ENCODE data around the gene WDR70. TPM values are rescaled to one million over a fixed set of nuclear protein-coding genes. Genes with fewer than 3 reads are reported as not detected.

Gene WDR70
- total RNA-seq, 1 experiment from 2014 or later, result 40.2 TPM

GRCh38 chr5:37554405-37554739 lies 175.3 kb downstream of the WDR70 start:
- Histone ChIP-seq H3K36me3 (ENCODE audit: control insufficient read depth, insufficient read depth, low read length) (no peaks in the 10 kb centered on the region), H3K9me3 (no peaks in the 10 kb centered on the region), H3K27me3 (replicated peaks; ENCODE audit: control insufficient read depth, insufficient read depth, low read length) (no peaks in the 10 kb centered on the region), H3K4me3 (ENCODE audit: low read depth, low read length) (no peak overlapping the region), H3K4me1 (peaks cover 9% of the 10 kb centered on the region; the same call in 1 of the 2 replicates)
- POLR2A ChIA-PET, result interaction anchor here (0.6 kb wide), 1 partner anchor 35 kb away, joined by 5 read pairs; no protein-coding TSS in a partner anchor
- Mint-ChIP-seq H3K27me3 (ENCODE audit: insufficient read depth, unreplicated experiment) (no peaks in the 10 kb centered on the region), H3K36me3 (ENCODE audit: insufficient read depth, unreplicated experiment) (no peaks in the 10 kb centered on the region), H3K4me1 (ENCODE audit: low read depth, unreplicated experiment) (peaks cover 10% of the 10 kb centered on the region), H3K27ac (ENCODE audit: unreplicated experiment) (no peak overlapping the region), H3K4me3 (ENCODE audit: unreplicated experiment) (no peak overlapping the region), H3K9me3 (ENCODE audit: unreplicated experiment) (peaks cover 7% of the 10 kb centered on the region)
- BruUV-seq (replicated peaks), result no TSS peak
- CTCF ChIA-PET, result interaction anchor here (1.2 kb wide), 1 partner anchor 22 kb away, joined by 3 read pairs; no protein-coding TSS in a partner anchor
- intact Hi-C loops (cut with micrococcal nuclease; ENCODE audit: unreplicated experiment), result loop anchor here (2.0 kb wide), 1 partner anchor 142 kb away; no protein-coding TSS in a partner anchor
- TF ChIP-seq CTCF (IDR thresholded peaks at IDR 0.05; ENCODE audit: insufficient read depth in 1 of 2, low read depth in 1 of 2, low read length in 1 of 2, severe bottlenecking in 1 of 2, unreplicated experiment in 1 of 2), result no peak
- DNase-seq, result no peak

- Mint-ChIP-seq H3K27ac (ENCODE audit: unreplicated experiment) (no peak overlapping the region), H3K36me3 (ENCODE audit: insufficient read depth, unreplicated experiment) (no peaks in the 10 kb centered on the region), H3K9me3 (ENCODE audit: unreplicated experiment) (peaks cover 10% of the 10 kb centered on the region), H3K4me3 (ENCODE audit: unreplicated experiment) (no peak overlapping the region), H3K27me3 (ENCODE audit: insufficient read depth, unreplicated experiment) (no peaks in the 10 kb centered on the region), H3K4me1 (ENCODE audit: low read depth, unreplicated experiment) (peaks cover 10% of the 10 kb centered on the region)
- Histone ChIP-seq H3K4me1 (peaks cover 9% of the 10 kb centered on the region; the same call in 1 of the 2 replicates), H3K9me3 (no peaks in the 10 kb centered on the region), H3K36me3 (ENCODE audit: control insufficient read depth, insufficient read depth, low read length) (no peaks in the 10 kb centered on the region), H3K27me3 (replicated peaks; ENCODE audit: control insufficient read depth, insufficient read depth, low read length) (no peaks in the 10 kb centered on the region), H3K4me3 (ENCODE audit: low read depth, low read length) (no peak overlapping the region)
- CTCF ChIA-PET, result interaction anchor here (0.6 to 1.2 kb wide), 2 partner anchors 21 to 142 kb away, joined by 3 read pairs; no protein-coding TSS in a partner anchor
- BruUV-seq (replicated peaks), result no TSS peak
- intact Hi-C loops (cut with micrococcal nuclease; ENCODE audit: unreplicated experiment), result loop anchor here (2.0 kb wide), 1 partner anchor 142 kb away; no protein-coding TSS in a partner anchor
- peak; percentile 34 to 51 for TF ChIP-seq CTCF (IDR thresholded peaks at IDR 0.05; ENCODE audit: insufficient read depth in 1 of 2, low read depth in 1 of 2, low read length in 1 of 2, severe bottlenecking in 1 of 2, unreplicated experiment in 1 of 2)
- peak in 1 of 2 experiments; percentile 5 for DNase-seq
- POLR2A ChIA-PET, result no interaction called here
These were observed 175.8 kb downstream of the WDR70 start for GRCh38 chr5:37554938-37555337.

- H3K9me3 Mint-ChIP-seq (ENCODE audit: unreplicated experiment), result peaks cover 10% of the 10 kb centered on the region
- Histone ChIP-seq H3K9me3 (no peaks in the 10 kb centered on the region), H3K36me3 (ENCODE audit: control insufficient read depth, insufficient read depth, low read length) (no peaks in the 10 kb centered on the region), H3K27me3 (replicated peaks; ENCODE audit: control insufficient read depth, insufficient read depth, low read length) (no peaks in the 10 kb centered on the region), H3K4me3 (ENCODE audit: low read depth, low read length) (no peak overlapping the region), H3K4me1 (peaks cover 7% of the 10 kb centered on the region; the same call in 1 of the 2 replicates)
- BruUV-seq (replicated peaks), result no TSS peak
- no peak overlapping the region for H3K27ac Mint-ChIP-seq (ENCODE audit: unreplicated experiment)
- no peak for DNase-seq
- intact Hi-C loops (cut with micrococcal nuclease; ENCODE audit: unreplicated experiment), result no loop called here
- peaks cover 7% of the 10 kb centered on the region for H3K4me1 Mint-ChIP-seq (ENCODE audit: low read depth, unreplicated experiment)
- ChIA-PET CTCF (no interaction called here), POLR2A (no interaction called here)
- no peaks in the 10 kb centered on the region for H3K27me3 Mint-ChIP-seq (ENCODE audit: insufficient read depth, unreplicated experiment)
- H3K36me3 Mint-ChIP-seq (ENCODE audit: insufficient read depth, unreplicated experiment), result peaks cover 7% of the 10 kb centered on the region
- no peak overlapping the region for H3K4me3 Mint-ChIP-seq (ENCODE audit: unreplicated experiment)
- TF ChIP-seq CTCF (IDR thresholded peaks at IDR 0.05; ENCODE audit: insufficient read depth in 1 of 2, low read depth in 1 of 2, low read length in 1 of 2, severe bottlenecking in 1 of 2, unreplicated experiment in 1 of 2), result no peak
These were observed 178.7 kb downstream of the WDR70 start for GRCh38 chr5:37557734-37558293.
